Stomach (tissue), 9 donors: ENCODE data around the gene SGCE. TPM values are rescaled to one million over a fixed set of nuclear protein-coding genes. Genes with fewer than 3 reads are reported as not detected.

Source experiments
- DNase-seq, 2 donors: peaks; one replicate each; pipeline versions ENCODE4 v3.0.0 to v3.0.0-alpha.2; 2013 to 2019
- H3K27ac ChIP-seq, 5 donors: fragments of 200-600 bp in 4 of 5; sonication (generic) in 4 of 5; one replicate each; pipeline ENCODE4 v1.5.1; 2013 to 2019; ENCODE audit warnings: mild to moderate bottlenecking in 1 of 5, moderate library complexity in 1 of 5
- H3K27me3 ChIP-seq, 3 donors: fragments of 200-600 bp; sonication (generic); one replicate each; pipeline ENCODE4 v1.5.1; 2017 to 2019; ENCODE audit warnings: mixed run types in 1 of 3
- H3K36me3 ChIP-seq, 4 donors: fragments of 200-600 bp; sonication (generic); 1 replicate in 3 of 4; 2 replicates in 1 of 4; pipeline ENCODE4 v1.5.1; 2016 to 2019
- H3K4me1 ChIP-seq, 4 donors: fragments of 200-600 bp; sonication (generic); one replicate each; pipeline ENCODE4 v1.5.1; 2016 to 2019
- H3K4me3 ChIP-seq, 4 donors: fragments of 200-600 bp; sonication (generic) in 3 of 4; one replicate each; pipeline ENCODE4 v1.5.1; 2016 to 2019; ENCODE audit warnings: mild to moderate bottlenecking in 1 of 4
- H3K9me3 ChIP-seq, 4 donors: fragments of 200-600 bp; sonication (generic); one replicate each; pipeline ENCODE4 v1.5.1; 2016 to 2019
- CTCF ChIP-seq, 7 experiments: fragments of 450-650 bp in 4 of 7; fragments of 200-600 bp in 3 of 7; sonication (generic) in 3 of 7; IDR thresholded peaks; one replicate each; pipeline ENCODE4 v1.5.1; 2016 to 2019; ENCODE audit warnings: antibody characterized with exemption in 7 of 7, control low read depth in 2 of 7, mild to moderate bottlenecking in 1 of 7
- EP300 ChIP-seq: sonication (generic); formaldehyde crosslinking; IDR thresholded peaks from one replicate; pipeline ENCODE4 v1.6.1; 2017; ENCODE audit warnings: antibody characterized with exemption
- POLR2A ChIP-seq, 4 donors: fragments of 450-650 bp; IDR thresholded peaks; one replicate each; pipeline ENCODE4 v1.6.1; 2016; ENCODE audit warnings: antibody characterized with exemption in 4 of 4, control low read depth in 2 of 4, mild to moderate bottlenecking in 1 of 4, moderate library complexity in 1 of 4
- POLR2AphosphoS5 ChIP-seq, 3 donors: sonication (generic); formaldehyde crosslinking; IDR thresholded peaks; one replicate each; pipeline ENCODE4 v1.6.1; 2016; ENCODE audit warnings: antibody characterized with exemption in 3 of 3
- WGBS, 5 donors: extraction: QIAGEN DNeasy Blood & Tissue Kit in 3 of 5; methylation state at CpG; one replicate each; pipeline versions ENCODE4 v1.1.5 to v1.1.7; 2013 to 2018; 5-methylcytosine and 5-hydroxymethylcytosine counted together
- intact Hi-C: fragments of 100-400 bp; cut with DNase I; formaldehyde crosslinking; loops from one replicate; pipeline ENCODE4 v1.15.1; 2023; ENCODE audit warnings: low total_unique reads
- polyA plus RNA-seq, 3 donors: library from polyadenylated mRNA; stranded (reverse); fragments of 200-250 nt; gene quantifications; one replicate each; pipeline ENCODE4 v1.2.3, GENCODE V29; 2013
- total RNA-seq, 5 donors: library from RNA; depleted of rRNA; stranded (reverse); fragments of >200 nt; gene quantifications; one replicate each; pipeline versions ENCODE4 v1.1.0 to v1.2.3, GENCODE V29; 2014 to 2016
- donor health status: healthy with polysubstance abuse.
- donor health status: Bipolar disorder and iron deficiency.
- donor health status: healthy.

SGCE gene
- total and polyA plus RNA-seq, 8 donors, result 12.0 to 142 (median 66.9) TPM

DNA sequence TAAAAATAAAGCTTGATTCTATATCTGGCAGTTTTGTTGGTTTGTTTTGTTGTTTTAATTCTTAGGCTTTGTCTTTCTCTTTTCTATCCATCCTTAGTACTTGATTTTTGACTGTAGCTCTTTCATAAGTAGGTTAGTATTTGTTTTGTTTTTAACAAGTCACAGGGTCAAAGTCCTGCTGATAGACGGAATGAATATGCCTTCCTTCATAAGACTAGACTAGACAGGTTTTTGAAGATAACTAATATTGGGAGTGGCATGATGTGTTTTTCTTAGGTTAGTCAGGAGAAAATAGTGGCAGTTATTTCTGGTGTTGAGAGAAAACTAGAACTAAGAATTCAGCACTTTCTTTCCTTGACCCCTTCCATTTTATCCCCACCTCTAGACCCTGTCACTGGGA, 96.0 kb downstream of the SGCE start:
- WGBS, 5 donors, result 29 to 73% (median 34%) methylated on average over 1 of the region's 1 CpG

DNA sequence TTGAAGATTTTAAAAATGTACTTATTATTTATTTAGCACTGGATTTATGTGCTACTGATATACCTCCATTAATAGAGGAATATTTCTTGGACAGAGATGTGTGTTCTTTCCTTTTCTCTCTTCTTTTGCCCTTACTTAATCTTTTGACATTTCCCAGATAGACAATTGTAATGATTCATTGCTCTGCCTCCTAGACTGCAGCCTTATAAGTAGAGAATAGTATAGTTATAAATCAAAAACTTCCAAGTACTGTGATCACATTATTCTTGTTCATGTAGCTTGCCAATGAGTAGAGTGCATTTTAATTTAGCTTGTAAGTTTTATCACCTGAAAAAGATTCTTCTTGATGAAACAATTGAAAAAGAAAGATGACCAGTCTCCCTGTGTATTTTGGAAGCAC, 98.7 kb downstream of the SGCE start:
- Histone ChIP-seq H3K4me1 (peaks cover 0 to 20% (median 10%) of the 10 kb centered on the region in 4 donors), H3K27me3 (no peaks in the 10 kb centered on the region), H3K27ac (no peak overlapping the region), H3K4me3 (no peak overlapping the region), H3K9me3 (no peaks in the 10 kb centered on the region), H3K36me3 (peaks cover 0 to 49% (median 36%) of the 10 kb centered on the region in 4 donors)
- TF ChIP-seq POLR2A (IDR thresholded peaks at IDR 0.05) (no peak), CTCF (IDR thresholded peaks at IDR 0.05) (no peak)
- intact Hi-C loops, result no loop called here
- DNase-seq, result no peak

More for the DNA sequence above, 96.0 kb downstream of the SGCE start:
- H3K4me1 ChIP-seq, result peaks cover 0 to 12% (median 11%) of the 10 kb centered on the region in 4 donors
- H3K27ac ChIP-seq, result no peak overlapping the region
- intact Hi-C loops, result no loop called here
- no peak for TF ChIP-seq EP300
- no peak for TF ChIP-seq POLR2A (IDR thresholded peaks at IDR 0.05)
- TF ChIP-seq CTCF (IDR thresholded peaks at IDR 0.05), result no peak
- TF ChIP-seq POLR2AphosphoS5 (IDR thresholded peaks at IDR 0.05), result no peak
- no peaks in the 10 kb centered on the region for H3K27me3 ChIP-seq
- no peak overlapping the region for H3K4me3 ChIP-seq
- no peaks in the 10 kb centered on the region for H3K9me3 ChIP-seq
- no peak for DNase-seq
- peaks cover 0 to 21% (median 11%) of the 10 kb centered on the region in 4 donors for H3K36me3 ChIP-seq

GRCh38 chr7:94556028-94556427, 99.9 kb downstream of the SGCE start:
- H3K4me3 ChIP-seq, result no peak overlapping the region
- H3K27me3 ChIP-seq, result no peaks in the 10 kb centered on the region
- H3K36me3 ChIP-seq, result peaks cover 0 to 57% (median 42%) of the 10 kb centered on the region in 4 donors
- no peaks in the 10 kb centered on the region for H3K9me3 ChIP-seq
- DNase-seq, result no peak
- H3K27ac ChIP-seq, result no peak overlapping the region
- intact Hi-C loops, result no loop called here
- TF ChIP-seq POLR2AphosphoS5 (IDR thresholded peaks at IDR 0.05) (no peak), EP300 (no peak), CTCF (IDR thresholded peaks at IDR 0.05) (no peak), POLR2A (IDR thresholded peaks at IDR 0.05) (no peak)
- H3K4me1 ChIP-seq, result peaks cover 0 to 10% (median 2%) of the 10 kb centered on the region in 4 donors
- 80 to 94% (median 86%) methylated on average over 2 of the region's 2 CpGs for WGBS, 5 donors

- intact Hi-C loops, result no loop called here
- no peak overlapping the region for H3K4me3 ChIP-seq
- H3K36me3 ChIP-seq, result peaks cover 0 to 14% (median 10%) of the 10 kb centered on the region in 4 donors
- no peaks in the 10 kb centered on the region for H3K4me1 ChIP-seq
- WGBS, 5 donors, result 39 to 46% (median 44%) methylated on average over 1 of the region's 1 CpG
- H3K27ac ChIP-seq, result no peak overlapping the region
- no peak for TF ChIP-seq POLR2AphosphoS5 (IDR thresholded peaks at IDR 0.05)
- TF ChIP-seq CTCF (IDR thresholded peaks at IDR 0.05), result no peak
- TF ChIP-seq EP300, result no peak
- TF ChIP-seq POLR2A (IDR thresholded peaks at IDR 0.05), result no peak
- no peaks in the 10 kb centered on the region for H3K9me3 ChIP-seq
- no peaks in the 10 kb centered on the region for H3K27me3 ChIP-seq
- DNase-seq, result no peak
Observed at GRCh38 chr7:94547126-94547525, 108.8 kb downstream of the SGCE start.
